Nephron progenitor cell (in vitro differentiated cells): Measurements from ENCODE around the gene CD1B.
"Not testable (repeated sequence)": the region's sequence is repeated elsewhere in the genome, so short reads cannot be mapped to it uniquely, and the experiment has no call there.

Experiments used
- DNase-seq: peaks from one replicate; pipeline ENCODE4 v3.0.0; 2021
- H3K27ac Mint-ChIP-seq: 2 replicates; pipeline ENCODE4 v1.8.0; 2021; ENCODE audit warnings: mild to moderate bottlenecking, moderate library complexity, mixed read lengths
- H3K27me3 Mint-ChIP-seq: 2 replicates; pipeline ENCODE4 v1.8.0; 2021; ENCODE audit warnings: mild to moderate bottlenecking, low read depth, mixed read lengths; ENCODE audit not compliant: poor library complexity
- H3K36me3 Mint-ChIP-seq: 2 replicates; pipeline ENCODE4 v1.8.0; 2021; ENCODE audit warnings: low read depth, mixed read lengths
- H3K4me1 Mint-ChIP-seq: 2 replicates; pipeline ENCODE4 v1.8.0; 2021; ENCODE audit warnings: mixed read lengths
- H3K4me3 Mint-ChIP-seq: 2 replicates; pipeline ENCODE4 v1.8.0; 2021; ENCODE audit warnings: mild to moderate bottlenecking, moderate library complexity, mixed read lengths
- H3K9me3 Mint-ChIP-seq: 2 replicates; pipeline ENCODE4 v1.8.0; 2021; ENCODE audit warnings: mild to moderate bottlenecking, moderate library complexity, mixed read lengths
- CTCF ChIP-seq: fragments of 200-600 bp; sonication (generic); IDR thresholded peaks from 2 replicates; pipeline ENCODE4 v1.5.0; 2021; ENCODE audit warnings: antibody characterized with exemption

The CD1B gene

DNA sequence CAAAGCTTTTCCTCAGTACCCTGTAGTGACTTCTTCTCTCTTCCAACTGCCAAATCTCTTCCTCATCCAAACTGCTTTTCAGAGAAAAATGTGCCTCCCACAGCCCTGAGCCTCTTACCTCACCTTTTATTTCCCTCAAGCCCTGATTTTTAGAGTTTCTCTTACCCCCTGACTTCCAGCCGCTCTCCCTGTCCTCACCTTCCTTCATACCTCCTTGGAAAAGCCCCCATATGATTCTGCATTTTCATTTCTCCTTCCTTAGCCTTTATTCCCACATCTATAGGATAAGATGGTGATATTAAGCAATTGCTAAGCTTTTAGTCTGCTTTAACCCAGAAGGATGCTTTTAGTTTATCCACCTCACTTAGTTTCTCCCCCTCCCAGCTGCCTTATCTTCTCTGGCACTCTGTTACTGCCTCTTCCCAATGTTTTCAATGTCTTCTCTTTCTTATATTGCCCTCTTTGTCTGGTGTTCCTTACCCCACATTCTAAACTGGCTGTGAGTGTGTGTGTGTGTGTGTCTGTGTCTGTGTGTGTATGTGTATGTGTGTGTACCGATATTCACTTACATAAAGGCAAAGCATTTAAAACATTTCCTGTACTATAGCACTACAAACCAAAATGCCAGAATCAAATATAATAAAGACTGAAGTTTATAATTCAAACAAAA lies at the start of gene CD1B:
Gene CD1B, minus strand, starts transcription at position 51 of the 670 bp plus-strand sequence. CDS start 108 bp downstream, outside the sequence.
- H3K4me3 Mint-ChIP-seq = no peak within 1 kb of the TSS
- no peaks in the 10 kb centered on the region for H3K4me1 Mint-ChIP-seq
- no peak within 1 kb of the TSS for H3K27ac Mint-ChIP-seq
- no peak for DNase-seq
- H3K27me3 Mint-ChIP-seq = peaks cover 8% of the 10 kb centered on the region
- H3K36me3 Mint-ChIP-seq = no peaks in the 10 kb centered on the region
- no peak for TF ChIP-seq CTCF
- no peaks in the 10 kb centered on the region for H3K9me3 Mint-ChIP-seq

DNA sequence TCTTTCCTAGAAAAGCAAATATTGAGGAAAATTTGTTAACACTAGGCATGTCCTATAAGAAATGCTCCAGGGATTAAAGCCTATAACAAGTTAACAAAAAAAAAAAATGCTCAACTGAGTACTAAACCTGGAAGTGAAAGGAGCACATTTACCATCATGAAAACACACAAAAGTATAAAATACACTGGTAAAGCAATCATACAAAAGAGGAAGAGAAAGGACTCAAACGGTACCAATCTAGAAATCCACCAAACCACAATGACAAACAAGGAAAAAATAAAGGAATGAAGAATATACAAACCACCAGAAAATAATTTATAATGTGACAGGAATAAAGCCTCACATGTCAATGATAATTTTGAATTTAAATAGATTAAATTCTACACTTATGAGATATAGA lies 43.5 kb upstream of the CD1B start:
- H3K36me3 Mint-ChIP-seq = no peaks in the 10 kb centered on the region
- H3K27me3 Mint-ChIP-seq = no peaks in the 10 kb centered on the region
- no peak overlapping the region for H3K27ac Mint-ChIP-seq
- peaks cover 22% of the 10 kb centered on the region for H3K9me3 Mint-ChIP-seq
- H3K4me3 Mint-ChIP-seq = no peak overlapping the region
- H3K4me1 Mint-ChIP-seq = no peaks in the 10 kb centered on the region
- DNase-seq = no peak
- no peak for TF ChIP-seq CTCF

DNA sequence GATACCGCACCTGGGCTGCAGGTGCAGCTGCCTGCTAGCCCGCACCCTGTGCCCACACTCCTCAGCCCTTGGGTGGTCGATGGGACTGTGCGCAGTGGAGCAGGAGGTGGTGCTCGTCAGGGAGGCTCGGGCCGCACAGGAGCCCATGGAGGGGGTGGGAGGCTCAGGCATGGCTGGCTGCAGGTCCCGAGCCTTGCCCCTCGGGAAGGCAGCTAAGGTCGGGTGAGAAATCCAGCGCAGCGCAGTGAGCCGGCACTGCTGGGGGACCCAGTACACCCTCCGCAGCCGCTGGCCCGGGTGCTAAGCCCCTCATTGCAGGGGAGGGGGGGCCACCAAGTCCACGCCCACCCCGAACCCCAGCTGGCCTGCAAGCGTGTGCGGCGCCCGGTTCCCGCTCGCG lies 42.8 kb upstream of the CD1B start:
- not testable (repeated sequence) for DNase-seq, H3K4me3 Mint-ChIP-seq, H3K36me3 Mint-ChIP-seq, H3K27ac Mint-ChIP-seq, H3K4me1 Mint-ChIP-seq, H3K27me3 Mint-ChIP-seq
- peaks cover 22% of the 10 kb centered on the region for H3K9me3 Mint-ChIP-seq

- Mint-ChIP-seq H3K27me3 (no peaks in the 10 kb centered on the region), H3K4me1 (no peaks in the 10 kb centered on the region), H3K27ac (no peak overlapping the region), H3K9me3 (peaks cover 22% of the 10 kb centered on the region), H3K4me3 (no peak overlapping the region), H3K36me3 (no peaks in the 10 kb centered on the region)
- no peak for TF ChIP-seq CTCF
- DNase-seq = no peak
Observed at GRCh38 chr1:158371188-158371953, 40.0 kb upstream of the CD1B start.

GRCh38 chr1:158366783-158367182 lies 35.5 kb upstream of the CD1B start:
- Mint-ChIP-seq H3K36me3 (no peaks in the 10 kb centered on the region), H3K4me1 (no peaks in the 10 kb centered on the region), H3K27ac (no peak overlapping the region), H3K27me3 (peaks cover 8% of the 10 kb centered on the region), H3K4me3 (no peak overlapping the region), H3K9me3 (peaks cover 5% of the 10 kb centered on the region)
- DNase-seq = no peak
- TF ChIP-seq CTCF = no peak

- no peak overlapping the region for H3K4me3 Mint-ChIP-seq
- DNase-seq = no peak
- no peak overlapping the region for H3K27ac Mint-ChIP-seq
- TF ChIP-seq CTCF = no peak
- no peaks in the 10 kb centered on the region for H3K4me1 Mint-ChIP-seq
- H3K36me3 Mint-ChIP-seq = no peaks in the 10 kb centered on the region
- H3K27me3 Mint-ChIP-seq = peaks cover 8% of the 10 kb centered on the region
- no peaks in the 10 kb centered on the region for H3K9me3 Mint-ChIP-seq
Observed at GRCh38 chr1:158362941-158363340, 31.6 kb upstream of the CD1B start.
